A549 treated with AZD9567 at 1 μM for 4 hours (cell line): Measurements from ENCODE around the gene LCE1C. TPM values are rescaled to one million over a fixed set of nuclear protein-coding genes. Genes with fewer than 3 reads are reported as not detected.

Experiments
- total RNA-seq: library from RNA; stranded (reverse); fragments of 200-300 nt; extraction: Qiagen RNA extraction; gene quantifications from 5 replicates; pipeline ENCODE4 v1.2.3, GENCODE V29; 2022; ENCODE audit not compliant: insufficient read depth

The LCE1C gene, protein sequence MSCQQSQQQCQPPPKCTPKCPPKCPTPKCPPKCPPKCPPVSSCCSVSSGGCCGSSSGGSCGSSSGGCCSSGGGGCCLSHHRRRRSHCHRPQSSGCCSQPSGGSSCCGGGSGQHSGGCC
- not detected in 5 replicates for total RNA-seq

DNA sequence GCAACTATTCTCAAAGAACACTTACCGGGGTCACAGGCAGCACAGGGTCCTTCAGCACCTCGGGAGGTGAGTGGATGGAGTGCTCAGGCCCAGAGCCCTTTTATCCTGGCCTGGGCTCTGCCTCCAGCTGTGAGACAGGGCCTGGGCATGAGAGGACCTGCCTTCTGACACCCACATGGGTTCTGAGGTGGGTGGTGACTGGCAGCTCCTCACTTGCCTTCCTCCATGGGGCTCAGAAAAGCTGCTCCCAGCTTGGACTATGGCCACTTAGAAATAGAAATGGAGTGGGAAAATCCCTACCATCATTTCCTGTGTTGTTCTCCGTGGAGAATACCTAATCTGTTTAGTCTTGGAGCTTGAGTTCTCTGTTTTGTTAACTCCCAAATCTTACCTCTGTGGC is at the start of gene LCE1C:
Gene LCE1C, minus strand, starts transcription at position 76 of the 400 bp plus-strand sequence. CDS start 1,173 bp downstream, outside the sequence.

DNA sequence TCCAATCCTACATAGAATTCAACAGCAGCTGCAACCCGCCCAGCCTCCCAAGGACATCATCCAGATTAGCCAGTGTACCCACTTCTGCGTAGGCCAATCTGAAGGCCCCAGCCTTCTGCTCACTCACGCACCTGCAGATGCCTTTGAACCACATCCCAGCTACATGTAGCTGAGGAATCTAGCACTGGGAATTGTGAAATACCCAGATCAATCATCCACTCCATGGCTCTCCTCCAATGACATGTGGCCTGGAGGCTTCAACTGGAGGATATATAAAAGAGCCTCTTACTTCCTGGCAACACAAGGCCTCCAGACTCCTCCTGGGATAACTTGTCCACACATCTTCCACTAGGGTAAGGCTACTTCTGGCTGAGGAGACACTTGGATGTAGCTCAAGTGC is 36.1 kb upstream of the LCE1C start, which contains the start of gene LCE6A:
Gene LCE6A, plus strand, starts transcription at position 301 of the 400 bp plus-strand sequence. CDS start 665 bp downstream, outside the sequence.

DNA sequence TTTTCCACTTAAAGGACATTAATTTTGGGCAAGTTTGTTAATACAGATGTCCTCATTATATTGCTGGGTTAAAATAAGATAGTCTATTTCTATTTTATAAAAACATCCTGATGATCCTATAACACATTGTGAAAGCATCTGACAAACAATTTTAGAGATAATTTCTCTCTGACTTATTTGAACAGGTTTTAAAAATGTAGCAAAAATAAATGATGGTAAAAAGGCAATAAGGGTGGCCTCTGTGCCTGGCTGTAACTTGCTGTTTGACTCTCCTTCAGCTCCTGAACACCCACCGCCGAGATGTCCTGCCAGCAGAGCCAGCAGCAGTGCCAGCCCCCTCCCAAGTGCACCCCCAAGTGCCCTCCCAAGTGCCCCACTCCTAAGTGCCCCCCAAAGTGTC is 20.7 kb upstream of the LCE1C start, which contains the start of gene LCE1A:
Gene LCE1A, plus strand, starts transcription at position 301 of the 400 bp plus-strand sequence. Its CDS starts 0 bp downstream, at position 301.

DNA sequence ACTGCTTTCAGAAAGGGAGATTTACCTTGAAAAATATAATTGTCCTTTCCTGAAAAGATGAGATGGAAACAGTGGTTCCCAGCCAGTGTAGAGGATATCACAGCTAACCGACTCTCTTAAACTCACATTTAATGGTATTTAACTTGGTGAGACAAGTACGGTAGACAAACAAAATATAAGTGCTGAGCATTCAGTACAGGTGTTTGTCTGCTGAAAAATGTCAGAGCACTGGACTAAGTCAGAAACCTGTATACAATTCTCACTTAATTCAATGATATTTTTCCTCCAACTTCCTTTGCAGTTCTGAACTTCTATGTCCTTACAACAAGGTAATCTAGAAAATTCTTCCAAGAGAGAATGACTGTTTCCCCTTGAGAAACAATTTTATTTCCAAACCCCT is 5.2 kb upstream of the LCE1C start, which contains the start of gene LCE1B:
Gene LCE1B, plus strand, starts transcription at position 301 of the 400 bp plus-strand sequence. CDS start 476 bp downstream, outside the sequence.

DNA sequence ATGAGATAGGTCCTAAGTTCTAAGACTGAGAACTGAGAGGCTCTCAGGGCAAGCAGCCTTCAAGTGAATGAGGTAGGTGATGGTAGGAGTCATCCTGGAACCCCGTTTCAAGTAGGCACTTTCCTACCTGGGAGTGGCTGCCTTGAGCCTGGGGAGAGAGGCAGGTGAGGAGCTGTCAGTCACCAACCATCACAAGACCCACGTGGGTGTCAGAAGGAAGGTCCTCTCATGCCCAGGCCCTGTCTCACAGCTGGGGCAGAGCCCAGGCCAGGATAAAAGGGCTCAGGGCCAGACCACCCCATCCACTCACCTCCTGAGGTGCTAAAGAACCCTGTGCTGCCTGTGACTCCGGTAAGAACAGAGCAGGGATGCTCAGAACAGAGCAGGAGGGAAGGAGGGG is 10.0 kb downstream of the LCE1C start, which contains the start of gene LCE1D:
Gene LCE1D, plus strand, starts transcription at position 301 of the 400 bp plus-strand sequence. CDS start 1,074 bp downstream, outside the sequence.

DNA sequence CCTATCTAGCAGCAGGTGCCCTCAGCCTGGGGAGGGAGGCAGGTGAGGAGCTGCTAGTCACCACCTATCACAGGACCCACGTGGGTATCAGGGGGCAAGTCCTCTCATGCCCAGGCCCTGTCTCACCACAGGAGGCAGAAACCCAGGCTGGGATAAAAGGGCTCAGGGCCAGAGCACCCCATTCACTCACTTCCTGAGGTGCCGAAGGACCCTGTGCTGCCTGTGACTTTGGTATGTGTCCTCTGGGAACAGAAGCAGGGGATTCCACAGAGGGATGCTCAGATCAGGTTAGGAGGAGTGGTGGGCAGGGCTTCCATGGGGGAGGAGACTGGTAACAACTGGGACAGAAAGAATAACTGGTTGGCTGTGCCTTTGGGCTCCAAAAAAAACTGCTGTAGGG is 20.4 kb downstream of the LCE1C start, which contains the start of gene LCE1E:
Gene LCE1E, plus strand, starts transcription at position 181 of the 400 bp plus-strand sequence. CDS start 1,043 bp downstream, outside the sequence.

DNA sequence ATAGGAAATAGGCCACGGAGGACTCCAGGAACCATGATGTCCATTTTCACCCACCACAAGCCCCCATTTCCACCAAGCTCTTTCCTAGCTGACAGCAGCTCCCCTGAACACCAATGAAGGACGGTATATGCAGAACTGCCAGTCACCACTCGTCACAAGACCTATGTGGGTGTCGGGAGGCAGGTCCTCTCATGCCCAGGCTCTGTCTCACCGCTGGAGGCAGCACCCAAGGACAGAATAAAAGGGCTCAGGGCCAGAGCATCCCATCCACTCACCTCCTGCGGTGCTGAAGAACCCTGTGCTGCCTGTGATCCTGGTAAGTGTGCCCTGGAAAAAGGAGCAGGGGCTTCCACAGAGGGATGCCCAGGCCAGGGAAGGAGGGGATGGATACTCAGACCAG is 31.6 kb downstream of the LCE1C start, which contains the start of gene LCE1F:
Gene LCE1F, plus strand, starts transcription at position 266 of the 400 bp plus-strand sequence. CDS start 1,232 bp downstream, outside the sequence.

DNA sequence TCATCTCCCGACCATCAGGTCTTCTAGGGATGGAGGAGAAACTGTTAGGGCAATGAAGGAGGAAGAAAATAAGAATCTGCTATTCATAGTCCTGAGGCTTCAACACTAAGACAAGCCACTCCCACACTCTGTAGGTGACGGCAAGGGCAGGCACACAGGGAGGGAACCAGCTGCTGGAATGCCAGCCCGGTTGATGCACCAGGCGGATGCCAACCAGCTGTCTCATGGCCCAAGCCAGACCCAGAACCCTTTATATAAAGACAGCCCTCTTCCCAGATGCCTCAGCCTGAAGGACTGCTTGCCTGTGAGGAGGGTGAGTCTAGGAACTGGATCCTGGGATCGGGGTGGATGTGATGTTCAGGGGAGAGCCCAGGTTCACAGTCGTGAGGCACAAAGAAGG is 48.7 kb downstream of the LCE1C start, which contains the start of gene KPRP:
Gene KPRP, plus strand, starts transcription at position 279 of the 400 bp plus-strand sequence. CDS start 1,564 bp downstream, outside the sequence.

Other genes starting within 250 kb of the LCE1C start
- 0.15 TPM in 1 of 5 replicates, not detected in the others for gene LCE3E, start 239.9 kb downstream of the LCE1C start, total RNA-seq
- gene LCE3D, start 226.1 kb downstream of the LCE1C start, total RNA-seq, result 1.2 to 1.8 TPM (median 1.4 TPM) in 4 of 5 replicates, not detected in the other
- gene LCE3C, start 206.4 kb downstream of the LCE1C start, total RNA-seq, result not detected in 5 replicates
- not detected in 5 replicates for gene LCE3B, start 192.8 kb downstream of the LCE1C start, total RNA-seq
- gene LCE3A, start 183.5 kb downstream of the LCE1C start, total RNA-seq, result not detected in 5 replicates
- gene LCE2D, start 143.3 kb downstream of the LCE1C start, total RNA-seq, result not detected in 5 replicates
- not detected in 5 replicates for gene LCE2C, start 131.4 kb downstream of the LCE1C start, total RNA-seq
- gene LCE2B, start 120.5 kb downstream of the LCE1C start, total RNA-seq, result not detected in 5 replicates
- not detected in 5 replicates for gene LCE2A, start 108.3 kb downstream of the LCE1C start, total RNA-seq
- not detected in 5 replicates for gene LCE4A, start 98.5 kb downstream of the LCE1C start, total RNA-seq
- gene KPRP, start 48.6 kb downstream of the LCE1C start, total RNA-seq, result not detected in 5 replicates
- gene LCE1F, start 31.5 kb downstream of the LCE1C start, total RNA-seq, result not detected in 5 replicates
- gene LCE1E, start 20.4 kb downstream of the LCE1C start, total RNA-seq, result 0.07 TPM in 1 of 5 replicates, not detected in the others
- not detected in 5 replicates for gene LCE1D, start 9.9 kb downstream of the LCE1C start, total RNA-seq
- gene LCE1B, start 5.3 kb upstream of the LCE1C start, total RNA-seq, result 0.09 TPM in 1 of 5 replicates, not detected in the others
- not detected in 5 replicates for gene LCE1A, start 20.8 kb upstream of the LCE1C start, total RNA-seq
- not detected in 5 replicates for gene LCE6A, start 36.2 kb upstream of the LCE1C start, total RNA-seq
- gene LCE7A, start 53.3 kb upstream of the LCE1C start, total RNA-seq, result not detected in 5 replicates
- gene SMCP, start 71.7 kb upstream of the LCE1C start, total RNA-seq, result not detected in 5 replicates
- gene IVL, start 101.9 kb upstream of the LCE1C start, total RNA-seq, result 0.05 to 0.09 TPM (median 0.08 TPM) in 4 of 5 replicates, not detected in the other
- not detected in 5 replicates for gene SPRR5, start 140.6 kb upstream of the LCE1C start, total RNA-seq
- gene SPRR4, start 164.0 kb upstream of the LCE1C start, total RNA-seq, result not detected in 5 replicates
- gene SPRR1A, start 177.4 kb upstream of the LCE1C start, total RNA-seq, result not detected in 5 replicates
- gene SPRR3, start 195.1 kb upstream of the LCE1C start, total RNA-seq, result not detected in 5 replicates
- gene SPRR1B, start 224.6 kb upstream of the LCE1C start, total RNA-seq, result not detected in 5 replicates
- gene SPRR2D, start 234.5 kb upstream of the LCE1C start, total RNA-seq, result not detected in 5 replicates